ENCODE data around the gene ENSA. TPM values are rescaled to one million over a fixed set of nuclear protein-coding genes. Genes with fewer than 3 reads are reported as not detected.

Gene ENSA
- total RNA-seq, 1 experiment from 2014 or later: 178 TPM

- no peak overlapping the region for H3K4me3 Mint-ChIP-seq (ENCODE audit: unreplicated experiment)
- peaks cover 46% of the 10 kb centered on the region for H3K4me1 Mint-ChIP-seq (ENCODE audit: low read depth, unreplicated experiment)
- H3K36me3 ChIP-seq (ENCODE audit: control insufficient read depth, insufficient read depth, low read length): peaks cover 3% of the 10 kb centered on the region
- peaks cover 100% of the 10 kb centered on the region for H3K36me3 Mint-ChIP-seq (ENCODE audit: insufficient read depth, unreplicated experiment)
- CTCF ChIA-PET: interaction anchor here (1.8 kb wide), 1 partner anchor 13 kb away, joined by 5 read pairs; no protein-coding TSS in a partner anchor
- POLR2A ChIA-PET: interaction anchor here (0.7 kb wide), 1 partner anchor 11 kb away, joined by 3 read pairs; no protein-coding TSS in a partner anchor
- H3K9me3 ChIP-seq: no peaks in the 10 kb centered on the region
- TF ChIP-seq CTCF (IDR thresholded peaks at IDR 0.05; ENCODE audit: insufficient read depth in 1 of 2, low read depth in 1 of 2, low read length in 1 of 2, severe bottlenecking in 1 of 2, unreplicated experiment in 1 of 2): no peak
- H3K9me3 Mint-ChIP-seq (ENCODE audit: unreplicated experiment): no peaks in the 10 kb centered on the region
- intact Hi-C loops (cut with micrococcal nuclease; ENCODE audit: unreplicated experiment): no loop called here
- H3K4me3 ChIP-seq (ENCODE audit: low read depth, low read length): no peak overlapping the region
- H3K27me3 Mint-ChIP-seq (ENCODE audit: insufficient read depth, unreplicated experiment): no peaks in the 10 kb centered on the region
- no TSS peak for BruUV-seq (replicated peaks)
- DNase-seq: no peak
- H3K27me3 ChIP-seq (replicated peaks; ENCODE audit: control insufficient read depth, insufficient read depth, low read length): no peaks in the 10 kb centered on the region
- no peak overlapping the region for H3K27ac Mint-ChIP-seq (ENCODE audit: unreplicated experiment)
- H3K4me1 ChIP-seq: peaks cover 59% of the 10 kb centered on the region
Measured at GRCh38 chr1:150572918-150573647, 56.3 kb downstream of the ENSA start.

Other genes with a start within 250 kb of the ENSA start
- gene TARS2, start 142.2 kb downstream of the ENSA start, total RNA-seq (2022): 26.8 and 30.6 TPM in 2 replicates
- 0.95 and 2.4 TPM in 2 replicates for gene ECM1, start 121.5 kb downstream of the ENSA start, total RNA-seq (2022)
- gene FALEC, start 113.9 kb downstream of the ENSA start, total RNA-seq (2022): 0.59 and 0.63 TPM in 2 replicates
- gene ADAMTSL4, start 80.2 kb downstream of the ENSA start, total RNA-seq (2022): 16.1 and 17.6 TPM in 2 replicates
- 130 and 134 TPM in 2 replicates for gene MCL1, start 50.0 kb downstream of the ENSA start, total RNA-seq (2022)
- 13.3 and 14.7 TPM in 2 replicates for gene GOLPH3L, start 67.5 kb upstream of the ENSA start, total RNA-seq (2022)
- not detected in 2 replicates for gene HORMAD1, start 91.3 kb upstream of the ENSA start, total RNA-seq (2022)
- gene CTSS, start 136.2 kb upstream of the ENSA start, total RNA-seq (2022): 0.84 and 1.3 TPM in 2 replicates
- gene CTSK, start 178.6 kb upstream of the ENSA start, total RNA-seq (2022): 2.7 and 3.2 TPM in 2 replicates
- 33.8 and 36.1 TPM in 2 replicates for gene ARNT, start 247.0 kb upstream of the ENSA start, total RNA-seq (2022)

Measured in Caco-2 (cell line).